MCF 10A (cell line): ENCODE results near the gene PEAK1. TPM values are rescaled to one million over a fixed set of nuclear protein-coding genes. Genes with fewer than 3 reads are reported as not detected.
"Not testable (repeated sequence)": the region's sequence is repeated elsewhere in the genome, so short reads cannot be mapped to it uniquely, and the experiment has no call there.

Experiments used
- BruUV-seq: library from RNA; stranded (reverse); fragments of 400-500 nt; replicated peaks from 2 replicates; lab custom pipeline; 2021; lab: Mats Ljungman, UMichigan
- CTCF ChIA-PET: fragments of 300-600 bp; sonication (Branson Sonifier 250); formaldehyde crosslinking; extraction: SDS; loops from one replicate; lab custom pipeline; 2021; ENCODE audit warnings: antibody characterized with exemption, inconsistent platforms; lab: Yijun Ruan, JAX
- POLR2A ChIA-PET: fragments of 300-600, 350-650 bp; sonication (Branson Sonifier 250); formaldehyde crosslinking; extraction: SDS; loops from one replicate; lab custom pipeline; 2020; ENCODE audit warnings: antibody characterized with exemption, inconsistent platforms; lab: Yijun Ruan, JAX
- DNase-seq: peaks from one replicate; pipeline ENCODE4 v3.0.0-alpha.2; 2018; ENCODE audit not compliant: unreplicated experiment
- H3K27ac Mint-ChIP-seq: one replicate; pipeline ENCODE4 v1.8.0; 2022; ENCODE audit warnings: mild to moderate bottlenecking, low read depth, mixed read lengths; ENCODE audit not compliant: unreplicated experiment
- H3K27me3 Mint-ChIP-seq: one replicate; pipeline ENCODE4 v1.8.0; 2022; ENCODE audit warnings: mixed read lengths; ENCODE audit not compliant: insufficient read depth, unreplicated experiment
- H3K36me3 Mint-ChIP-seq: one replicate; pipeline ENCODE4 v1.8.0; 2022; ENCODE audit warnings: mild to moderate bottlenecking, moderate library complexity, mixed read lengths; ENCODE audit not compliant: insufficient read depth, unreplicated experiment
- H3K4me1 Mint-ChIP-seq: one replicate; pipeline ENCODE4 v1.8.0; 2022; ENCODE audit warnings: mixed read lengths; ENCODE audit not compliant: insufficient read depth, unreplicated experiment
- H3K4me3 Mint-ChIP-seq: one replicate; pipeline ENCODE4 v1.8.0; 2022; ENCODE audit warnings: mild to moderate bottlenecking, moderate library complexity, mixed read lengths; ENCODE audit not compliant: unreplicated experiment
- H3K9me3 Mint-ChIP-seq: one replicate; pipeline ENCODE4 v1.8.0; 2022; ENCODE audit warnings: mixed read lengths; ENCODE audit not compliant: unreplicated experiment
- intact Hi-C: fragments of 100-400 bp; cut with micrococcal nuclease; formaldehyde crosslinking; loops from 2 replicates; pipeline ENCODE4 v1.14.1; 2022
- total RNA-seq: library from RNA; stranded (reverse); gene quantifications from 2 replicates; pipeline ENCODE4 v1.2.3, GENCODE V29; 2022
- TF ChIP-seq, protein P1 (sequence below): fragments of 200-600 bp; IDR thresholded peaks from one replicate; pipeline ENCODE4 v1.8.0; 2022; ENCODE audit warnings: antibody characterized with exemption, mild to moderate bottlenecking; ENCODE audit not compliant: unreplicated experiment

Gene PEAK1
- total RNA-seq, 1 experiment from 2014 or later = 20.0 TPM

DNA sequence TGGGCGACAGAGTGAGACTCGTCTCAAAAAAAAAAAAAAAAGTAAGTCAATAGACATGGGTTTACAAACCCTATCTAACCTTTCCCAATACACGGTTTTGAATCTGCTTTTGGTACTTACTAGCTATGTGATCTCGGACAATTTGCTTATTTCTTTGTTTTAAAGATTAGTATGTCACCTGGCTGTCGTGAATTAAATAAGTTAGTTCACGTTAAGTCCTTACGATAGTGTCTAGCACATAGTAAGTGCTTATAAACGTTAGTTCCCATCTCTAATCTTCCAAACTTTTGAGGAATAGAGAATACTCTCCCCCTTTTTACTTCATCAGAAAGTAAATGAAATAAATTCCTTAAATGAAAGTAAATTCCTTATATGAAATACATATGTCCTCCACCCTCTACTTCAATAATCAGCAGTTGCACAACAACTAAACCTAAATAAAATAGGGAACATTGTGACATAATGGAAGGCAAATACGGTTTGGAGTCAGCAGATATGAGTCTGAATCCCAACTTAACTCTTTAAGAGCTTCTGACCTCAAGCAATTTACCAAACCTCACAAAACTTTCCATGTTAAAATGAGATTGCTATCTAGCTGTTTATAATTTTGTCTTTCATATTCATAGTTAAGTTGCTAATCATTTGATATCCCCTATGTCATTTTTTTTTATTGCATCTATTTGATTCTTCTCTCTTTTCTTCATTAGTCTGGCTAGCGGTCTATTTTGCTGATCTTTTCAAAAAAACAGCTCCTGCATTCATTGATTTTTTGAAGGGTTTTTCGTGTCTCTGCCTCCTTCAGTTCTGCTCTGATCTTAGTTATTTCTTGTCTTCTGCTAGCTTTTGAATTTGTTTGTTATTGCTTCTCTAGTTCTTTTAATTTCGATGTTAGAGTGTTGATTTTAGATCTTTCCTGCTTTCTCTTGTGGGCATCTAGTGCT lies 134.6 kb downstream of the PEAK1 start:
- no TSS peak for BruUV-seq
- H3K4me3 Mint-ChIP-seq = no peak overlapping the region
- H3K4me1 Mint-ChIP-seq = no peaks in the 10 kb centered on the region
- no peak for DNase-seq
- no peaks in the 10 kb centered on the region for H3K9me3 Mint-ChIP-seq
- ChIA-PET POLR2A (interaction anchor here (0.7 to 1.4 kb wide), 2 partner anchors 11 to 159 kb away, joined by 3 read pairs; no protein-coding TSS in a partner anchor), CTCF (interaction anchor here (0.6 kb wide), 1 partner anchor 20 kb away, joined by 3 read pairs; no protein-coding TSS in a partner anchor)
- H3K36me3 Mint-ChIP-seq = no peaks in the 10 kb centered on the region
- TF ChIP-seq, protein P1, sequence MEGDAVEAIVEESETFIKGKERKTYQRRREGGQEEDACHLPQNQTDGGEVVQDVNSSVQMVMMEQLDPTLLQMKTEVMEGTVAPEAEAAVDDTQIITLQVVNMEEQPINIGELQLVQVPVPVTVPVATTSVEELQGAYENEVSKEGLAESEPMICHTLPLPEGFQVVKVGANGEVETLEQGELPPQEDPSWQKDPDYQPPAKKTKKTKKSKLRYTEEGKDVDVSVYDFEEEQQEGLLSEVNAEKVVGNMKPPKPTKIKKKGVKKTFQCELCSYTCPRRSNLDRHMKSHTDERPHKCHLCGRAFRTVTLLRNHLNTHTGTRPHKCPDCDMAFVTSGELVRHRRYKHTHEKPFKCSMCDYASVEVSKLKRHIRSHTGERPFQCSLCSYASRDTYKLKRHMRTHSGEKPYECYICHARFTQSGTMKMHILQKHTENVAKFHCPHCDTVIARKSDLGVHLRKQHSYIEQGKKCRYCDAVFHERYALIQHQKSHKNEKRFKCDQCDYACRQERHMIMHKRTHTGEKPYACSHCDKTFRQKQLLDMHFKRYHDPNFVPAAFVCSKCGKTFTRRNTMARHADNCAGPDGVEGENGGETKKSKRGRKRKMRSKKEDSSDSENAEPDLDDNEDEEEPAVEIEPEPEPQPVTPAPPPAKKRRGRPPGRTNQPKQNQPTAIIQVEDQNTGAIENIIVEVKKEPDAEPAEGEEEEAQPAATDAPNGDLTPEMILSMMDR = no peak
- intact Hi-C loops = no loop called here
- no peak overlapping the region for H3K27ac Mint-ChIP-seq
- H3K27me3 Mint-ChIP-seq = no peaks in the 10 kb centered on the region

- no peaks in the 10 kb centered on the region for H3K27me3 Mint-ChIP-seq
- H3K4me3 Mint-ChIP-seq = no peak overlapping the region
- TF ChIP-seq, protein P1 = no peak
- DNase-seq = no peak
- H3K4me1 Mint-ChIP-seq = no peaks in the 10 kb centered on the region
- no peaks in the 10 kb centered on the region for H3K36me3 Mint-ChIP-seq
- BruUV-seq = no TSS peak
- H3K27ac Mint-ChIP-seq = no peak overlapping the region
- no peaks in the 10 kb centered on the region for H3K9me3 Mint-ChIP-seq
- CTCF ChIA-PET = interaction anchor here (0.7 kb wide), 1 partner anchor 33 kb away, joined by 3 read pairs; no protein-coding TSS in a partner anchor
- intact Hi-C loops = no loop called here
- POLR2A ChIA-PET = no interaction called here
Measured at GRCh38 chr15:77282333-77282732, 137.6 kb downstream of the PEAK1 start.

DNA sequence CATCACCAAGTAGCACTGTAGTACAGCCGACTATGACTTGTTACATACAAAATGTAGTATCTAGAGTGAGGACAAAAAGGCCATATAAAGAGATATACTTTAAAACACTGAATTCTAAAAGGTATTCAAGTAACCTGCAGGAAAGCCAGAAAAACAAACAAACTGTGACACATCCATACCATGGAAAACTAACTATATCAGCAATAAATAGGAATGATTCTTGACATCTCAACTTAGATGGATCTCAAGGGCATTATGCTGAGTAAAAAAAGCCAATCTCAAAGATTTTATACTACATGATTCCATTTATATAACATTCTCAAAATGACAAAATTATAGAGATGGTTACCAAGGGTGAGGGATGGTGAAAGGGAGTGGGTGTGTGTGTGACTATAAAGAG lies 143.0 kb downstream of the PEAK1 start:
- Mint-ChIP-seq H3K36me3 (peaks cover 6% of the 10 kb centered on the region), H3K4me1 (no peaks in the 10 kb centered on the region), H3K27me3 (no peaks in the 10 kb centered on the region), H3K9me3 (no peaks in the 10 kb centered on the region), H3K27ac (no peak overlapping the region), H3K4me3 (no peak overlapping the region)
- intact Hi-C loops = no loop called here
- TF ChIP-seq, protein P1 = no peak
- no TSS peak for BruUV-seq
- no peak for DNase-seq
- POLR2A ChIA-PET = interaction anchor here (0.7 kb wide), 1 partner anchor 1354 kb away, joined by 3 read pairs; no protein-coding TSS in a partner anchor
- CTCF ChIA-PET = interaction anchor here (0.7 kb wide), 1 partner anchor 289 kb away, joined by 3 read pairs; no protein-coding TSS in a partner anchor

GRCh38 chr15:77276096-77276495 lies 143.8 kb downstream of the PEAK1 start:
- Mint-ChIP-seq H3K27ac (no peak overlapping the region), H3K9me3 (no peaks in the 10 kb centered on the region), H3K4me1 (no peaks in the 10 kb centered on the region), H3K36me3 (peaks cover 6% of the 10 kb centered on the region), H3K27me3 (no peaks in the 10 kb centered on the region), H3K4me3 (no peak overlapping the region)
- DNase-seq = no peak
- ChIA-PET CTCF (no interaction called here), POLR2A (no interaction called here)
- BruUV-seq = no TSS peak
- TF ChIP-seq, protein P1 = no peak
- intact Hi-C loops = no loop called here

DNA sequence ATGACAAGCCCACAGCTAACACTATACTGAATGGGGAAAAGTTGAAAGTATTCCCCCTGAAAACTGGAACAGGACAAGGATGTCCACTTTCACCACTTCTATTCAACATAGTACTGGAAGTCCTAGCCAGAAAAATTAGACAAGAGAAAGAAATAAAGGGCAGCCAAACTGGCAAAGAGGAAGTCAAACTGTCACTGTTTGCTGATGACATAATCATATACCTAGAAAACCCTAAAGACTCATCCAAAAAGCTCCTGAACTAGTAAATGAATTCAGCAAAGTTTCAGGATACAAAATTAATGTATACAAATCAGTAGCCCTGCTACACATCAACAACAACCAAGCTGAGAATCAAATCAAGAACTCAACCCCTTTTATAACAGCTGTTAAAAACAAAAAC lies 146.8 kb downstream of the PEAK1 start:
- H3K27ac Mint-ChIP-seq, H3K36me3 Mint-ChIP-seq, H3K27me3 Mint-ChIP-seq, H3K4me3 Mint-ChIP-seq, H3K9me3 Mint-ChIP-seq, H3K4me1 Mint-ChIP-seq, POLR2A ChIA-PET, BruUV-seq, CTCF ChIA-PET, intact Hi-C loops, DNase-seq: not testable (repeated sequence)
